GM12878 (cell line): ENCODE results near the gene SATB2. TPM values are rescaled to one million over a fixed set of nuclear protein-coding genes. Genes with fewer than 3 reads are reported as not detected.

ENCODE experiments used
- ATAC-seq: fragments of 200-7000 bp; cut with Tn5 transposase; 3 replicates; pipeline ENCODE4 v1.9.1; 2020; ENCODE audit warnings: mild to moderate bottlenecking, moderate library complexity
- BruUV-seq: library from RNA; stranded (reverse); fragments of 400-500 nt; replicated peaks from 2 replicates; lab custom pipeline; 2021; lab: Mats Ljungman, UMichigan
- CTCF ChIA-PET: fragments of 300-600 bp; sonication (Branson Sonifier 250); formaldehyde crosslinking; extraction: SDS; loops from one replicate; lab custom pipeline; 2021; ENCODE audit warnings: inconsistent platforms; lab: Yijun Ruan, JAX
- POLR2A ChIA-PET: fragments of 350-600 bp; formaldehyde crosslinking; extraction: SDS; loops from one replicate; lab custom pipeline; 2021; ENCODE audit warnings: inconsistent platforms; lab: Charles Lee
- RAD21 ChIA-PET: fragments of 300-600 bp; sonication (Branson Sonifier 250); formaldehyde crosslinking; loops from one replicate; lab custom pipeline; 2023; ENCODE audit warnings: antibody characterized with exemption; ENCODE audit not compliant: unreplicated experiment; lab: Charles Lee
- SMC1A ChIA-PET: fragments of 300-600 bp; sonication (Branson Sonifier 250); formaldehyde crosslinking; loops from one replicate; lab custom pipeline; 2023; ENCODE audit not compliant: unreplicated experiment, uncharacterized antibody; lab: Charles Lee
- DNase-seq: peaks from one replicate; pipeline ENCODE4 v3.0.0-alpha.2; 2011; ENCODE audit warnings: low read depth, low spot score
- FAIRE-seq: peaks from 3 replicates; lab custom pipeline; 2011; peaks lifted over from hg19 to GRCh38; lab: Jason Lieb, UNC
- H2AFZ ChIP-seq: 2 replicates; pipeline ENCODE4 v1.6.0; 2011; ENCODE audit warnings: low read depth, low read length, control low read depth; ENCODE audit not compliant: control insufficient read depth
- H3K27ac ChIP-seq: 2 replicates; pipeline ENCODE4 v1.5.1; 2011; ENCODE audit warnings: control low read depth; ENCODE audit not compliant: control insufficient read depth, insufficient read depth
- H3K27me3 ChIP-seq, 2 experiments: replicated peaks in 1 of 2; 2 replicates each; pipeline versions ENCODE4 v1.6.0 to v1.6.1; 2011; ENCODE audit warnings: low read length in 1 of 2; ENCODE audit not compliant: control insufficient read depth in 2 of 2, insufficient read depth in 2 of 2
- H3K36me3 ChIP-seq, 2 experiments: 2 replicates each; pipeline ENCODE4 v1.5.1; 2011; ENCODE audit warnings: low read length in 1 of 2; ENCODE audit not compliant: control insufficient read depth in 2 of 2, insufficient read depth in 2 of 2
- H3K4me1 ChIP-seq: 2 replicates; pipeline ENCODE4 v1.6.1; 2011; ENCODE audit warnings: mild to moderate bottlenecking, low read length, moderate library complexity, mixed read lengths; ENCODE audit not compliant: control insufficient read depth, insufficient read depth
- H3K4me2 ChIP-seq: 2 replicates; pipeline ENCODE4 v1.6.0; 2011; ENCODE audit warnings: control low read depth; ENCODE audit not compliant: control insufficient read depth, insufficient read depth
- H3K4me3 ChIP-seq: fragments of 200-600 bp; sonication (generic); 2 replicates; pipeline ENCODE4 v1.5.1; 2016
- H3K79me2 ChIP-seq: 2 replicates; pipeline ENCODE4 v1.6.0; 2011; ENCODE audit warnings: low read length; ENCODE audit not compliant: control insufficient read depth, insufficient read depth
- H3K9ac ChIP-seq: 2 replicates; pipeline ENCODE4 v1.8.0; 2011; ENCODE audit warnings: low read length, control low read depth, mixed read lengths; ENCODE audit not compliant: control insufficient read depth, insufficient read depth
- H3K9me3 ChIP-seq: replicated peaks from 3 replicates; pipeline ENCODE4 v1.5.1; 2011; ENCODE audit warnings: mild to moderate bottlenecking, low read length; ENCODE audit not compliant: control insufficient read depth, insufficient read depth
- H4K20me1 ChIP-seq: 2 replicates; pipeline ENCODE4 v1.6.0; 2011; ENCODE audit not compliant: control insufficient read depth, insufficient read depth
- ASH2L ChIP-seq: fragments of 300-600, 200-600 bp; sonication (generic); IDR thresholded peaks from 2 replicates; pipeline ENCODE4 v1.6.1; 2017; ENCODE audit warnings: low read depth, mild to moderate bottlenecking, borderline replicate concordance
- BCL11A ChIP-seq: IDR thresholded peaks from 2 replicates; pipeline ENCODE4 v1.6.1; 2011; ENCODE audit warnings: low read depth, low read length
- DPF2 ChIP-seq: fragments of 450-650 bp; IDR thresholded peaks from 2 replicates; pipeline ENCODE4 v1.6.1; 2017; ENCODE audit warnings: mild to moderate bottlenecking
- EGR1 ChIP-seq, 2 experiments: IDR thresholded peaks; 1 replicate in 1 of 2; 2 replicates in 1 of 2; pipeline ENCODE4 v1.6.1; 2011 to 2012; ENCODE audit warnings: low read depth in 2 of 2, low read length in 2 of 2, borderline replicate concordance in 1 of 2, mild to moderate bottlenecking in 1 of 2, moderate library complexity in 1 of 2
- HDAC6 ChIP-seq: fragments of 200-600 bp; sonication (generic); IDR thresholded peaks from one replicate; pipeline ENCODE4 v1.8.0; 2017; ENCODE audit warnings: antibody characterized with exemption; ENCODE audit not compliant: unreplicated experiment
- IKZF2 ChIP-seq, 2 experiments: fragments of 450-650 bp; IDR thresholded peaks; 2 replicates each; pipeline ENCODE4 v1.6.1; 2017; ENCODE audit warnings: mild to moderate bottlenecking in 2 of 2, moderate library complexity in 2 of 2
- JUNB ChIP-seq: IDR thresholded peaks from 2 replicates; pipeline ENCODE4 v1.6.1; 2016; ENCODE audit warnings: antibody characterized with exemption, mild to moderate bottlenecking
- KDM1A ChIP-seq: fragments of 200-600 bp; sonication (generic); IDR thresholded peaks from 2 replicates; pipeline ENCODE4 v1.6.1; 2016; ENCODE audit warnings: borderline replicate concordance
- MTA2 ChIP-seq: fragments of 450-650 bp; IDR thresholded peaks from 2 replicates; pipeline ENCODE4 v1.6.1; 2016; ENCODE audit warnings: low read depth, mild to moderate bottlenecking, moderate library complexity
- PAX5 ChIP-seq: IDR thresholded peaks from 2 replicates; pipeline ENCODE4 v1.6.1; 2011; ENCODE audit warnings: low read depth, low read length, borderline replicate concordance
- POLR2AphosphoS2 ChIP-seq: IDR thresholded peaks from 2 replicates; pipeline ENCODE4 v1.6.1; 2011; ENCODE audit warnings: low read depth, mild to moderate bottlenecking, low read length, improper control_type of control experiment, moderate library complexity
- POU2F2 ChIP-seq: IDR thresholded peaks from 3 replicates; pipeline ENCODE4 v1.6.1; 2011; ENCODE audit warnings: low read depth, mild to moderate bottlenecking, low read length, borderline replicate concordance
- RELA ChIP-seq: fragments of 450-650 bp; IDR thresholded peaks from 2 replicates; pipeline ENCODE4 v1.8.0; 2014; ENCODE audit warnings: borderline replicate concordance; ENCODE audit not compliant: partially characterized antibody
- SUPT20H ChIP-seq: IDR thresholded peaks from 2 replicates; pipeline ENCODE4 v1.6.1; 2011; ENCODE audit warnings: low read depth, mild to moderate bottlenecking, low read length, moderate library complexity, borderline replicate concordance; ENCODE audit not compliant: control insufficient read depth
- SUZ12 ChIP-seq: fragments of 200-600 bp; sonication (generic); IDR thresholded peaks from one replicate; pipeline ENCODE4 v1.6.1; 2018; ENCODE audit warnings: antibody characterized with exemption, mild to moderate bottlenecking; ENCODE audit not compliant: unreplicated experiment
- ZNF384 ChIP-seq: IDR thresholded peaks from 2 replicates; pipeline ENCODE4 v1.6.1; 2012; ENCODE audit warnings: low read depth, mild to moderate bottlenecking, low read length, improper control_type of control experiment, borderline replicate concordance
- ZNF622 ChIP-seq: fragments of 450-650 bp; IDR thresholded peaks from 2 replicates; pipeline ENCODE4 v1.6.1; 2017; ENCODE audit warnings: mild to moderate bottlenecking, inconsistent platforms
- WGBS: methylation state at CpG from one replicate; pipeline ENCODE4 v1.1.6; 2016; ENCODE audit warnings: low lambda C conversion rate; ENCODE audit not compliant: insufficient replicate concordance, insufficient coverage; ENCODE audit errors: missing lambda C conversion rate; 5-methylcytosine and 5-hydroxymethylcytosine counted together
- in situ Hi-C: fragments of 300-500 bp; cut with MboI; formaldehyde crosslinking; loops from 9 replicates; pipeline ENCODE4 v1.14.3; 2018; ENCODE audit warnings: mixed read lengths
- intact Hi-C: fragments of 100-400 bp; cut with micrococcal nuclease; formaldehyde crosslinking; loops from one replicate; pipeline ENCODE4 v1.14.2; 2022; ENCODE audit not compliant: unreplicated experiment
- polyA plus RNA-seq, 11 experiments: library from polyadenylated mRNA; depleted of rRNA in 4 of 11; unstranded in 6 of 11; stranded (reverse) in 5 of 11; fragments of >200 nt; fragmentation: Nextera tagmentation in 4 of 11; fragmentation: Illumina TruSeq in 1 of 11; extraction: Ambion mirVana in 4 of 11; extraction: Trizol in 1 of 11; gene quantifications; 1 replicate in 1 of 11; 2 replicates in 10 of 11; pipeline versions ENCODE4 v1.2.1 to v1.2.3, GENCODE V29; 2011 to 2016; ENCODE audit warnings: inconsistent platforms in 2 of 11, missing spikeins in 2 of 11, low read depth in 1 of 11
- total RNA-seq, 4 experiments: library from RNA; depleted of rRNA in 3 of 4; stranded (reverse); fragments of >200 nt in 3 of 4; fragmentation: Illumina TruSeq in 1 of 4; extraction: Trizol in 1 of 4; gene quantifications; 2 replicates each; pipeline versions ENCODE4 v1.2.1 to v1.2.3, GENCODE V29; 2013 to 2021
- TF ChIP-seq, protein P1 (sequence below): fragments of 450-650 bp; IDR thresholded peaks from 2 replicates; pipeline ENCODE4 v1.6.1; 2018; ENCODE audit warnings: mild to moderate bottlenecking, low read depth, moderate library complexity; ENCODE audit not compliant: partially characterized antibody
- TF ChIP-seq, protein P2 (sequence below): IDR thresholded peaks from 2 replicates; pipeline ENCODE4 v1.6.1; 2012; ENCODE audit warnings: low read depth, low read length, improper control_type of control experiment
- TF ChIP-seq, protein P3 (sequence below): fragments of 450-650 bp; IDR thresholded peaks from 2 replicates; pipeline ENCODE4 v1.6.1; 2016; ENCODE audit warnings: mild to moderate bottlenecking

Gene SATB2
- total and polyA plus RNA-seq, 10 of the 15 experiments (the other 5 are each of a cell fraction or from before 2014, with no cell fraction given) = 0.03 to 0.56 (median 0.08) TPM; not detected in 3

DNA sequence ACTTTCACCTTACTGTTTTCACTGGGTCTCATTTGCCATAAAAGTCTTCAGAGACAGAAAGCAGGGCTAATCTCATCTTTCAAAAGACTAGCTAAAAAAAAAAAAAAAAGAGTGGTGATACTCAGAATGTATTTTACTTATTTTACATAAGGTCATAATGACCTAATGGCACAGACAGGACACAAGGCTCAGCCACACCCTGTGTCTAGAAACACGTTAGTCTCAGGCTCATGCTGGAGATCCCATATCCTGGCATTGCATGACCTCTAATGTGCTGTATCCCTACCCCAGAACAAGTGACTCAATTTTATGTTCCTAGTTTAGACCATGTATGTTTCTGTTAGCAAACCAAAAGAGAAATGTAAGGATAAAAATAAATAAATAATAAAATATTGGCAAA lies 115.4 kb downstream of the SATB2 start (continued):
- TF ChIP-seq, protein P1, sequence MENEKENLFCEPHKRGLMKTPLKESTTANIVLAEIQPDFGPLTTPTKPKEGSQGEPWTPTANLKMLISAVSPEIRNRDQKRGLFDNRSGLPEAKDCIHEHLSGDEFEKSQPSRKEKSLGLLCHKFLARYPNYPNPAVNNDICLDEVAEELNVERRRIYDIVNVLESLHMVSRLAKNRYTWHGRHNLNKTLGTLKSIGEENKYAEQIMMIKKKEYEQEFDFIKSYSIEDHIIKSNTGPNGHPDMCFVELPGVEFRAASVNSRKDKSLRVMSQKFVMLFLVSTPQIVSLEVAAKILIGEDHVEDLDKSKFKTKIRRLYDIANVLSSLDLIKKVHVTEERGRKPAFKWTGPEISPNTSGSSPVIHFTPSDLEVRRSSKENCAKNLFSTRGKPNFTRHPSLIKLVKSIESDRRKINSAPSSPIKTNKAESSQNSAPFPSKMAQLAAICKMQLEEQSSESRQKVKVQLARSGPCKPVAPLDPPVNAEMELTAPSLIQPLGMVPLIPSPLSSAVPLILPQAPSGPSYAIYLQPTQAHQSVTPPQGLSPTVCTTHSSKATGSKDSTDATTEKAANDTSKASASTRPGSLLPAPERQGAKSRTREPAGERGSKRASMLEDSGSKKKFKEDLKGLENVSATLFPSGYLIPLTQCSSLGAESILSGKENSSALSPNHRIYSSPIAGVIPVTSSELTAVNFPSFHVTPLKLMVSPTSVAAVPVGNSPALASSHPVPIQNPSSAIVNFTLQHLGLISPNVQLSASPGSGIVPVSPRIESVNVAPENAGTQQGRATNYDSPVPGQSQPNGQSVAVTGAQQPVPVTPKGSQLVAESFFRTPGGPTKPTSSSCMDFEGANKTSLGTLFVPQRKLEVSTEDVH = no peak
- no peak for TF ChIP-seq SUPT20H
- TF ChIP-seq IKZF2 (IDR thresholded peaks at IDR 0.05) = no peak
- no peak for TF ChIP-seq POLR2AphosphoS2

DNA sequence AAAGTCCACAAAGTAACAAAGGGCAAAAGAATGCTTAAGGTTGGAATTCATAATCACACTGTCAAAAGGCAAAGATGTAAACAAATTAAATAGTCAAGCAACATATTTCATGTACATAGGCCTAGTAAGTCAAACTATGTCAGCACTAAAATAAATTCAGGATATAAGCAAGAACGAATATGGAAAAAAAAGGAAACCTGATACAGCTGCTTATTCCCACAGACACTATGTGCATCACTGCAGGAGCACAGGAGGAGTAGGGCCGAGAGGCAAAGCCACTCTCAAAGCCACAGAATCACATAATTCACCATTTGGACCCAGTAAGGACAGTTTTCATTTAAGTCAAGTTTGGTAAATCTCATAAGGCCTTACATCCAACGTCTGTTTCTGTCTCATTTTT lies 116.6 kb downstream of the SATB2 start:
- H3K79me2 ChIP-seq = no peaks in the 10 kb centered on the region
- H4K20me1 ChIP-seq = no peaks in the 10 kb centered on the region
- FAIRE-seq = no peak
- WGBS = 2% methylated on average over 3 of the region's 3 CpGs
- ATAC-seq = no peak
- no peak for DNase-seq
- no TSS peak for BruUV-seq
- no peak overlapping the region for H3K4me2 ChIP-seq
- no peak overlapping the region for H3K27ac ChIP-seq
- no peak overlapping the region for H3K4me3 ChIP-seq
- H3K27me3 ChIP-seq = no peaks in the 10 kb centered on the region
- no peak overlapping the region for H2AFZ ChIP-seq
- in situ Hi-C loops (no loop called here), intact Hi-C loops (no loop called here)
- no peaks in the 10 kb centered on the region for H3K4me1 ChIP-seq
- POLR2A ChIA-PET = no interaction called here
- H3K36me3 ChIP-seq = no peaks in the 10 kb centered on the region
- H3K9me3 ChIP-seq = no peaks in the 10 kb centered on the region
- SMC1A ChIA-PET = interaction anchor here (2.3 kb wide), 1 partner anchor 9 kb away, joined by 5 read pairs; no protein-coding TSS in a partner anchor
- H3K9ac ChIP-seq = no peak overlapping the region
- RAD21 ChIA-PET = no interaction called here
- CTCF ChIA-PET = no interaction called here
- TF ChIP-seq DPF2 = no peak
- no peak for TF ChIP-seq SUZ12
- no peak for TF ChIP-seq HDAC6
- TF ChIP-seq RELA = no peak
- TF ChIP-seq PAX5 = no peak
- no peak for TF ChIP-seq POU2F2
- no peak for TF ChIP-seq MTA2
- TF ChIP-seq ZNF384 = no peak
- no peak for TF ChIP-seq EGR1 (IDR thresholded peaks at IDR 0.05; ENCODE audit: borderline replicate concordance in 1 of 2, low read depth in 2 of 2, low read length in 2 of 2)
- TF ChIP-seq BCL11A = no peak
- no peak for TF ChIP-seq ZNF622
- TF ChIP-seq JUNB = no peak
- TF ChIP-seq ASH2L = no peak
- TF ChIP-seq, protein P2, sequence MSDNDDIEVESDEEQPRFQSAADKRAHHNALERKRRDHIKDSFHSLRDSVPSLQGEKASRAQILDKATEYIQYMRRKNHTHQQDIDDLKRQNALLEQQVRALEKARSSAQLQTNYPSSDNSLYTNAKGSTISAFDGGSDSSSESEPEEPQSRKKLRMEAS = no peak
- TF ChIP-seq, protein P3, sequence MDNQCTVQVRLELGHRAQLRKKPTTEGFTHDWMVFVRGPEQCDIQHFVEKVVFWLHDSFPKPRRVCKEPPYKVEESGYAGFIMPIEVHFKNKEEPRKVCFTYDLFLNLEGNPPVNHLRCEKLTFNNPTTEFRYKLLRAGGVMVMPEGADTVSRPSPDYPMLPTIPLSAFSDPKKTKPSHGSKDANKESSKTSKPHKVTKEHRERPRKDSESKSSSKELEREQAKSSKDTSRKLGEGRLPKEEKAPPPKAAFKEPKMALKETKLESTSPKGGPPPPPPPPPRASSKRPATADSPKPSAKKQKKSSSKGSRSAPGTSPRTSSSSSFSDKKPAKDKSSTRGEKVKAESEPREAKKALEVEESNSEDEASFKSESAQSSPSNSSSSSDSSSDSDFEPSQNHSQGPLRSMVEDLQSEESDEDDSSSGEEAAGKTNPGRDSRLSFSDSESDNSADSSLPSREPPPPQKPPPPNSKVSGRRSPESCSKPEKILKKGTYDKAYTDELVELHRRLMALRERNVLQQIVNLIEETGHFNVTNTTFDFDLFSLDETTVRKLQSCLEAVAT = no peak
- TF ChIP-seq KDM1A = no peak
